SW480 (cell line): ENCODE results near the gene TRANK1.
A peak's percentile ranks its signal among the peaks of the same experiment; 100 is the strongest.
"Not testable (repeated sequence)": the region's sequence is repeated elsewhere in the genome, so short reads cannot be mapped to it uniquely, and the experiment has no call there.

Experiments used
- DNase-seq: peaks from one replicate; pipeline ENCODE4 v3.0.0-alpha.2; 2016; ENCODE audit warnings: low spot score

Gene TRANK1

GRCh38 chr3:36919439-36920160 is 25.3 kb downstream of the TRANK1 start:
- DNase-seq: peak; percentile 49

- no peak for DNase-seq
Observed at GRCh38 chr3:36918050-36918449, 26.8 kb downstream of the TRANK1 start.

- DNase-seq: peak; percentile 55
Observed at GRCh38 chr3:36911990-36912804, 32.7 kb downstream of the TRANK1 start.

DNA sequence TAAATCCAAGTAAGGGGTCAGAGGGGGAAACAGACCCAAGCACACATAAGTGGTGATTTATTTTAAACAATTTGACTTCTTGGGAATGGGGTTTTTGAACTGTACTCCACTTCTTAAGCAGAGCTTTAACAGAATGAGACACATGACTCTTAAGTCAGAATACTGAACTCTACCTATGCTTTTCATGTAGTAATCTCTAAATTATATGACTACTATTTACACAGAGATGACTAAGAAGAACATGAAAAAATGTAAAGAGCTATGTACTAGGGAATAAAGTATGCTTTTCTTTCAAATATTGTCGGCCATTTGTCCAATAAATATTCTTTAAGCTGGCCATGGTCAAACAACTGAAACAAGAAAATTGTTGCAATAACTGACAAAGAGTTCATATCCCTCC is 35.2 kb downstream of the TRANK1 start:
- no peak for DNase-seq

DNA sequence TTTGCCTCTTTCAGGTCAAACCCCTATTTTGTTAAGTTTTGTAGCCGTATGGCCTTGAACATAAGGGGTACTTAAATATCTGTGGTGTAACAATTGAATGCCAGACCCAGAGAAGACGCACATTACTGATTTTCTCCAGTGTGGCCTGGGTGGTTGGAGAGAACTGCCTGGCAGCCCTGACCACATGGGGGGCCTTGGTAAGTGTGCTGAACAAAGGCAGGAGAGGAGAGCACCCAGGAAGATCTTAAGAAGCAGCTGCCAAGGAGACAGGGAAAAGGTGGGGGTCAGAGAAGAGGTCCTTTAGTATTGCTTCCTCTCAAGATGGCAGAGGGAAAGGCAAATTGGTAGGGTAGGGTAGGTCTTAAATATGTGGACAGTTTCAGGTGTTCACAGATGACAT is 35.7 kb downstream of the TRANK1 start:
- no peak for DNase-seq

DNA sequence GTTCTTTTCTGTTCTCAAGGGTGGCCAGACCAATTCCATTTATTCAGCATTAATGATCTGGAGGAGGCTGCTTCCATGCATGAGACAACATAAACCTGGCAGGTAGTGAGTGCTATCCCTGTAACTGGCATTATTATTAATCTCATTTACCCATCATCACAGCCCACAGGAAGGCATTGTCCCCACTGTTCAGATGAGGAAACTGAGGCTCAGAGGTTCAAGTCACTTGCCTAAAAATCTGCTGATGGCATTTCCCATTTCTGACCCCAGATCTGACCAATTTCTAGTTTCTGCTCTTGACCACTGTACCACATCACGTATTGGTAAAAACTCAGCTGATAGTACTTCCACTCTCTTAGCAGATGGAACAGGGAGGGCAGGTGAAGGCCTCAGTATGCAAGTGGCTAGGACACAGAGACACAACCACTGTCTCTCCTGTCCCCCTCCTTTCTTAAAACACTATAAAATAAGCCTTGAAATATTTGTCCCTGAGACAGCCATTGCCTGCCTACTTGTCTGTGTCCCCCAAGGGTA is 36.1 kb downstream of the TRANK1 start:
- no peak for DNase-seq

- DNase-seq: peak; percentile 58
Observed at GRCh38 chr3:36907911-36908646, 36.8 kb downstream of the TRANK1 start.

- DNase-seq: no peak
Observed at GRCh38 chr3:36906504-36907149, 38.2 kb downstream of the TRANK1 start.

DNA sequence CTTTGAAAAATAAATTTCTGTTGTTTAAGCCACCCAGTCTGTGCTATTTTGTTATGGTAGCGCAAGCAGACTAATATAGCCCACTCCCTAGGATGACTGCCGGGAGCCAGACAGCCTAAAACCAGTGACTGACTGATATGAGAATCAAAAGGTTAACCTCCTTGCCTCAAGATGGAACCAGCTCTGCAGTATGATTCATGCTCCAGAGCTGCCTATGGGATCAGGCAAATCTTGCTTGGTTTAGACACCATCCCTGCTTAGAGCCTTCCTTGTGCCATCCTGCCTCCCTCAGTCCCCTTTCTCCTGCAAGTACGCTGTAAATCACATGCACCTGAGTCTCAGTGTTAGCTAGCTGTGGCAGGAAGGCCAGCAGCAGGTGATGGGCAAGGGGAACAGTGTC is 39.3 kb downstream of the TRANK1 start:
- DNase-seq: no peak

DNA sequence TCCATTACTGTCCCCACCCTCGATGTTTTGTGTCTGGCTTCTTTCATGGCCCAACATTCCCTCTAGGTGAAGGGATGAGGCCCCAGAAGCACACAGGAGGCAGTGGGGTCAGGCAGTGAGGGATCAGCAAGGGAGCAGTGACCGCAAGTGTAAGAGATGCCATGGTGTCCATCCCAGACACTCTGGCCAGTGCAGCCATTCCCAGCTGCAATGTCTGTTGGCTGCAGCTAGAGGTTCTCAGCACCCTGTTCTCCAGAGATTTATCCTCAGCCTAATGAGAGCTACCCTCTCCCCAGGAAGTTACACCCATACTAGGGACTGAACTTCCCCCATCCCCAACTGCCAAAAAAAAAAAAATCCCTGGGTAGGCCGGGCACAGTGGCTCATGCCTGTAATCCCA is 40.2 kb downstream of the TRANK1 start:
- DNase-seq: peak; percentile 9

DNA sequence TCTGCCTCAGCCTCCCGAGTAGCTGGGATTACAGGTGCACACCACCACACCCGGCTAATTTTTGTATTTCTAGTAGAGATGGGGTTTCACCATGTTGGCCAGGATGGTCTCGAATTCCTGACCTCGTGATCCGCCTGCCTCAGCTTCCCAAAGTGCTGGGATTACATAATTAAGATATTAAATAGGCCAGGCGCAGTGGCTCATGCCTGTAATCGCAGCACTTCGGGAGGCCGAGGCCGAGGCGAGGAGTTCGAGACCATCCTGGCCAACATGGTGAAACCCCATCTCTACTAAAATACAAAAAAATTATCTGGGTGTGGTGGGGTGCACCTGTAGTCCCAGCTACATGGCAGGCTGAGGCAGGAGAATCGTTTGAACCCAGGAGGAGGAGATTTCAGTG is 40.8 kb downstream of the TRANK1 start:
- not testable (repeated sequence) for DNase-seq

DNA sequence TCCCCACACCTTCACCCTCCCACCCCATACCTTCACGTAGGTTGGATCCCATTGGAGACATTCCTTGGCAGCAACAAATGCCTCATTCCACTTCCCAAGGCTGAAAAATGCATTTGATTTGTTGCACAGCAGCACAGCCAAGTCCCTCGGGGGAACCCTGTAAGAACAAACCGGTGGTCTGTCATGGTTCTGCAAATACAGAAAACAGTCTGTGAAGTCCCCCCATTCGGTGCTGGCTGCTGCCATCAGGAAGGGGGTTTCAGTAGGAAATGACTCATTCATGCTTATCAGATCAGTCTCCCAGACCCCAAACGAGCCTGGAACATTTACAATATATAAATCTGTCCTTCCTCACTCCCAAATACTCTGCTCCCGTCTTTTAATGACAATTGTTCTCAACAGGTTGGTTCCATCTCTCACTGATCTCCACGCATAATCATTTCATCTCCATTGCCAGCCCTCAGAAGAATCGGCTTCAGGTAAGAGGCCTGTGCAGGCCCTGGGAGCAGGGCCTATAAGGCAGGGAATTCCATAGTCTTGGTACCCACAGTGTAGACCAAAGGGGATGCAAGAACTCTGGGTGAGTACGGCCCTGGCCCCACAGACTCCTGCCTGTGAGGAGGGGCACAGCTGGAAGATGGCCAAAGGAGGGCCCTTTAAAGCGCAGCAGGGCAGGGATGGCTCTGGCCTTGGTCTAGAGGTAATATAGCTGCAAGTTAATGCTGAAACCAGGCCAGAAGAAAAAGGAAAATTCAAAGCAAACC is 41.6 kb downstream of the TRANK1 start:
- no peak for DNase-seq

DNA sequence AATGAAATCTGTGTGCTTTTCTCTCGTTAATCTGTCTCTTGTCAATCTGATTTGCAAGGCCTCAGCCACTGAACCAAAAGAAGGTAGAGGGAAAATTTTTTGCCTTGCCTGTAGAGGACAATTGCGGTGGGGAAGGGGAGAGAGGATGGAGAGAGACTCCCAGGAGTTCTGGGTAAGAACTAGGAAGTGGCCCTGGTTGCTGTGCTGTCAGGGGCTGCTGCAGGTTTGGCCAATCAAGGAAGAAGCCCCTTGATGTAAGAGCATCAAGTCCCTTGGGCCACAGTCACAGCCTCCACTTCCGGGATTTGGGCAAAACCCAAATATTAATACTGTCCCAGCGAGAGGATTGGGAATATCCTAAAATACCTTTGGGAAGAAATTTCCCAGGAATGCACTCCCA is 43.3 kb downstream of the TRANK1 start:
- DNase-seq: no peak

GRCh38 chr3:36900474-36901443 is 44.1 kb downstream of the TRANK1 start:
- no peak for DNase-seq

GRCh38 chr3:36895496-36896409 is 49.1 kb downstream of the TRANK1 start:
- DNase-seq: no peak

GRCh38 chr3:36894914-36895313 is 49.9 kb downstream of the TRANK1 start:
- DNase-seq: no peak

- DNase-seq: no peak
Observed at GRCh38 chr3:36893826-36894225, 51.0 kb downstream of the TRANK1 start.

DNA sequence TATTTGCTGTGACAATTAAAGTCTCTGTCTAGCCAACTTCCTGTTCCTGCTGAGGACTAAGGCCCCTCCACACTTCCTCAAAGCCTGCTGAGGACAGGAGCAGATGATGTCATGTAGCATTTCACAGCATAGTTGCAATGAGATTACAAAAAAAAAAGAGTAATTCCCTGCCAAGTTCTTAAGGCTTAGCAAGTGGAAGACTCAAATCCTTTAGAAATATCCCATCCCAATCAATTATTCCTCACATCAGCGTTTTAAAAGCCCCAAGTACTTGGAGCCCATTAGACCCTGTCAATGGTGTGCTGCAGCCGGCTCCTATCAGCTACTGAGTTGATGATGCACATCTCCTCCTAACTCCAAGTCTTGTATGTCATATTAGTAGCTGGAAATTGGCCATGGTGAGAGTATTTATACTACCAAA is 51.7 kb downstream of the TRANK1 start:
- DNase-seq: no peak
